Retinal pigment epithelial cell (primary cell): Measurements from ENCODE around the gene GRB10.

Experiments used
- DNase-seq: peaks from one replicate; pipeline ENCODE4 v3.0.0-alpha.2; 2010; ENCODE audit warnings: low read depth
- H3K4me3 ChIP-seq: 2 replicates; pipeline ENCODE4 v1.5.1; 2011; ENCODE audit warnings: mild to moderate bottlenecking, low read length, control low read depth, moderate library complexity
- TF ChIP-seq, protein P1 (sequence below): conservative IDR thresholded peaks from 2 replicates; pipeline ENCODE4 v1.5.1; 2011; ENCODE audit warnings: low read depth, low read length, control low read depth, inconsistent platforms

GRB10 gene

DNA sequence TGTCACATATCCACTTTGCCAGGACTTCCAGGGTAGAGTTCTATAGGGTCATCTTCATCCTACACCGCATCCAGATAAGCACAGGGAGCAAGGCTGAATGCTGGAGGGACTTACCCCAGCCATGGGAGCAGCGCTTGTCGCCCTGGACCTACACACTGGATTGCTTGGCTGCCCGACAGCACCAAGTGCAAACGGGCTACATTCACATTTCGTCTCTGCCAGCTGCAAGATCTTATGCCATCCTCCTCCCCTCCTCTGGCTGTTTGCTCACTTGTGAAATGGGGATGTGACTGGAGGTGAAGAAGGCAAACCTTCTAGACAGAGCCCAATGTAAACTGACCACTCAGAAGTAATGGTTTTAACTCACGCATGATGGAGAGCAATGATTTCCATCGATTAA is 218.5 kb downstream of the GRB10 start:
- no peak for DNase-seq
- TF ChIP-seq, protein P1, sequence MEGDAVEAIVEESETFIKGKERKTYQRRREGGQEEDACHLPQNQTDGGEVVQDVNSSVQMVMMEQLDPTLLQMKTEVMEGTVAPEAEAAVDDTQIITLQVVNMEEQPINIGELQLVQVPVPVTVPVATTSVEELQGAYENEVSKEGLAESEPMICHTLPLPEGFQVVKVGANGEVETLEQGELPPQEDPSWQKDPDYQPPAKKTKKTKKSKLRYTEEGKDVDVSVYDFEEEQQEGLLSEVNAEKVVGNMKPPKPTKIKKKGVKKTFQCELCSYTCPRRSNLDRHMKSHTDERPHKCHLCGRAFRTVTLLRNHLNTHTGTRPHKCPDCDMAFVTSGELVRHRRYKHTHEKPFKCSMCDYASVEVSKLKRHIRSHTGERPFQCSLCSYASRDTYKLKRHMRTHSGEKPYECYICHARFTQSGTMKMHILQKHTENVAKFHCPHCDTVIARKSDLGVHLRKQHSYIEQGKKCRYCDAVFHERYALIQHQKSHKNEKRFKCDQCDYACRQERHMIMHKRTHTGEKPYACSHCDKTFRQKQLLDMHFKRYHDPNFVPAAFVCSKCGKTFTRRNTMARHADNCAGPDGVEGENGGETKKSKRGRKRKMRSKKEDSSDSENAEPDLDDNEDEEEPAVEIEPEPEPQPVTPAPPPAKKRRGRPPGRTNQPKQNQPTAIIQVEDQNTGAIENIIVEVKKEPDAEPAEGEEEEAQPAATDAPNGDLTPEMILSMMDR = no peak
- no peak overlapping the region for H3K4me3 ChIP-seq

DNA sequence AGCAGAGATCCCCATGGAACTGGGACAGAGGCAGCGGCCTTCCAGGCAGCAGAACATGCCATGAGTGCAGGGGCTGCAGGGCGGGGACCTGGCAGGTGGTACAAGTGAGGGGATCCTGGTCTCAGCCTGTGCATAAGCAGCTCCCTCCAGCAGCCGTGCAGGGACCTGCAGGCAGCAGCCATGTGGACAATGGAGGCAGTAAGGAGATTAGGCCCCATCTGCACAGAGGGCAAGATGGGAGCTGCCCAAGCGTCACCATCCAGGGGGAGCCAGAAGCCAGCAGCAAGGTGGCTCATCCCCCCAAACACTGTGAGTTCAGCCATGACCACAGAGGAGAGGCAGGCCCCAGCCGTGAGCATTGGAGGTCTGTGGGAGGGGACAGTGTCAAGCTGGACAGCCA is 220.6 kb downstream of the GRB10 start:
- no peak overlapping the region for H3K4me3 ChIP-seq
- TF ChIP-seq, protein P1 = no peak
- DNase-seq = no peak

DNA sequence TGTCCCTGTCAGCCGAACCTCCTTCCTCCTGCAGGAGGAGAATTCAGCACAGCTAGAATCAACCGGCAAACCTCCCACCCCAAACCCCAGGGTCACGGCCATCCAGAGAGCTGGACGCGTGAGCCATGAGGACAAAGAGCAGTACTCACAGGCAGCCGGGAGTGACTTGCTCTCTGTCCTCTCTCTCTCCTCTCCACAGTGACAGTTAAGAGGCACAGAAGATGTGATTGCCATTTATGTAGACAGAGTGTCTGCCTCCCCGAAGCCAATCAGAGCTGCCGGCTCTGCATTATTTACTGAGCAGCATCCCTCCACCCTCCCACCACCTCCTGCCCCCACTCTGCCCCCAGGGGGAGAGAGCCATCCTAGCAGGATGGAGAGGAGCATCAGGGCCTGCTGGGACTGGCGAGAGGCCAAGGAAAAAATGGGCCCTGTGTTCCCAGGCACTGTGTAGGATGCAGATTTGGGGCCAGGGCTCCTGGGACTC is 221.8 kb downstream of the GRB10 start:
- DNase-seq = no peak
- TF ChIP-seq, protein P1 = no peak
- no peak overlapping the region for H3K4me3 ChIP-seq

DNA sequence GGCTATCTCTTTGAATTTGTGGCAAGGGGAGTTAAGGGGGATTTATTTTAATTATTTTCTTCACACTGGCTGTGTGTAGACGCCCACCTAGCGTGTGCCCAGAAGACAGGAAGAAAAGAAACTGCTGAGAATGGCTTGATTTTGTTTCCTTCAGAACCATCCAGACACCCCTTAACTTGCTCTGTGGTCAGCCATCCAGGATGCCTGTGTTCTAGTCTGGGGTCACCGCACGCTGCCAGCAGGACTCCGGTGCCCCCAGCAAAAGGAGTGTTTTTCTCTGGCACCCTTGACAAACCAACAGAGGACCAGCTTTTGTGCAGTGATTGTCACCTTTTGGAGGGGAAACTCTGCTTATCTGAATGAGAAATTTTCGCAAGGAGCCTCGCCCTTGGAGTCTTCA is 222.8 kb downstream of the GRB10 start:
- TF ChIP-seq, protein P1 = no peak
- DNase-seq = no peak
- no peak overlapping the region for H3K4me3 ChIP-seq

DNA sequence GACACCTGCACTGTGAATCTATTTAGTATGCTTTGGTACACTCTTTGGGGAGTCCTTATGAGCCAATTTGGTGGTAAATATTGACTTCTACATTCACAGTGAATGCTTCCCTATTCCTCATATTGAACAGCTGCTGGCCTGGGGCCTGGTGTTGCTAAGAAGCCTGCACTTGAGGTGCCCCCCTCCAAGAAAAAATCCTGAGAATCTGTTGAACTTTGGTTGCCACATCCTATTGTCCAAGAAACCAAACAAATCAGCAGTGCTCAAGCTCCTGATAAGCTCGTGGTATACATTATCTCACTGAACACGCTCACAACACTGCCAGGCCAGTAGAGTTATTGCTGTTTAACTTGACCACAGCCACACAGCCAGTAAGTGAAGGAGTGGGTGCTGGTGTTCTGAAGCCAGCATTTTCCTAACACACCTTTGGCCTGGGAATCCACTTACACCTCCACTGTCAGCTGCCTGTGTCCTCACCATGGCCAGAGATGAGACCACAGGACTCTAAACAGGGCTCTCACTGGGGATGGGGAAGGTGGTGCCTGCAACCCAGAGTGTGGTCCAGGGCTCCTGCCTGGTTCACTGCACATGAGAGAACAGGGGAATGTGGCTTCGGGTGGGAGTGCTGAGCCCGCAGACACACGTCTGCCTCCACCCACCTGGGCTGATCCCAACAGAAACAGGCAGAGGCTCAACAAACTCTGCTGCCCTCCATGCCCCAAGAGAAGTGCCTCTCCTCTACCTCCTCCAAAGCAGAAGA is 224.2 kb downstream of the GRB10 start:
- no peak overlapping the region for H3K4me3 ChIP-seq
- TF ChIP-seq, protein P1 = no peak
- no peak for DNase-seq

DNA sequence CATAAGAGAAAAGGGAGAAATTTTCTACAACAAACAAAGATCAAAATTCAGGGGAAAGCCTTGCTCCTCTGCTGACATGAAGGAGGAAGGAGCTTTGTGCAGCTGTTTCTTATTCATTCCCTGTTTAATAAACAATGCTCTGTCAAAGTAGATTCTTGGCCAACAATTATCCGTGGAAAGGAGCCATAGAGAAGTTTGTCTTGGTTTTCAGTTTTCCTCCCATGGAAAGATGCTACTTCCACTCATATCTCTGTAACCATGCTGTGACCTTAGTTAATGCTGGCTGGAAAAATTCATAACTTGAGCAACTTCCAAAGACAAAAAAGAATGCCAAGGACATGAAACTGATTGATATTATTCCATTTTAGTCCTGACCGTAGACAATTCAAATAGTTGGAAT is 225.6 kb downstream of the GRB10 start:
- no peak for DNase-seq
- TF ChIP-seq, protein P1 = no peak
- no peak overlapping the region for H3K4me3 ChIP-seq
